ENCODE data around the gene MTMR12.

MTMR12 gene

GRCh38 chr5:32187675-32188074, 125.1 kb downstream of the MTMR12 start:
- no peak for DNase-seq

DNA sequence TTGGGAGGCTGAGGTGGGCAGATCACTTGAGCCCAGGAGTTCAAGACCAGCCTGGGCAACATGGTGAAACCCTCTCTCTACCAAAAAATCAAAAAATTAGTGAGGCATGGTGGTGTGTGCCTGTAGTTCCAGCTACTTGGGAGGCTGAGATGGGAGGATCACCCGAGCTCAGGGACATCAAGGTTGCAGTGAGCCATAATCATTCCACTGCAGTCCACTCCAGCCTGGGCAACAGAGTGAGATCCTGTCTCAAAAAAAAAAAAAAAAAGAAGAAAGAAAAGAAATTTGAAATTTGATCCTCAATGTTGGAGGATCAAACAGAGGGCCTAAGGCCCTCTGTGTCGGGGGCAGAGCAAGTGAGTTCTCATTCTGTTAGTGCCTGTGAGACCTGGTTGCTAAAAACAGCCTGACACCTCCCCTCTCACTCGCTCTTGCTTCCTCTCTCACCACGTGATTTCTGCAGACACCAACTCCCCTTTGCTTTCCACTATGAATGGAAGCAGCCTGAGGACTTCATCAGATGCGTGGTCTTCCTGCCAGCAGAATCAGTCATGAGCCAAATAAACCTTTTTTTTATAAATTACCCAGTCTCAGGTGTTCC, 130.2 kb downstream of the MTMR12 start:
- no peak for DNase-seq

All from retina (tissue), 1 donor.